Muscle layer of duodenum (tissue), 2 donors: Measurements from ENCODE around the gene SSMEM1.
A peak's percentile ranks its signal among the peaks of the same experiment; 100 is the strongest.

Source experiments
- H3K27ac ChIP-seq: one replicate; pipeline ENCODE4 v1.7.0; 2013; ENCODE audit warnings: mild to moderate bottlenecking, low read length
- H3K27me3 ChIP-seq: one replicate; pipeline ENCODE4 v1.7.0; 2013; ENCODE audit warnings: low read depth, mild to moderate bottlenecking, control low read depth, low read length
- H3K36me3 ChIP-seq, 2 donors: one replicate each; pipeline ENCODE4 v1.7.0; 2013; ENCODE audit warnings: low read length in 2 of 2, control low read depth in 1 of 2, mild to moderate bottlenecking in 1 of 2; ENCODE audit not compliant: insufficient read depth in 2 of 2, control insufficient read depth in 1 of 2
- H3K4me1 ChIP-seq, 2 donors: one replicate each; pipeline ENCODE4 v1.7.0; 2013; ENCODE audit warnings: low read length in 2 of 2, mild to moderate bottlenecking in 2 of 2, control low read depth in 1 of 2, moderate library complexity in 1 of 2; ENCODE audit not compliant: insufficient read depth in 2 of 2, control insufficient read depth in 1 of 2
- H3K4me3 ChIP-seq, 2 donors: one replicate each; pipeline ENCODE4 v1.7.0; 2013; ENCODE audit warnings: low read length in 2 of 2, low read depth in 1 of 2, mild to moderate bottlenecking in 1 of 2
- H3K9me3 ChIP-seq, 2 donors: one replicate each; pipeline ENCODE4 v1.7.0; 2013; ENCODE audit warnings: low read length in 2 of 2, control low read depth in 1 of 2, mild to moderate bottlenecking in 1 of 2; ENCODE audit not compliant: control insufficient read depth in 1 of 2
- donor health status: healthy.

The SSMEM1 gene

DNA sequence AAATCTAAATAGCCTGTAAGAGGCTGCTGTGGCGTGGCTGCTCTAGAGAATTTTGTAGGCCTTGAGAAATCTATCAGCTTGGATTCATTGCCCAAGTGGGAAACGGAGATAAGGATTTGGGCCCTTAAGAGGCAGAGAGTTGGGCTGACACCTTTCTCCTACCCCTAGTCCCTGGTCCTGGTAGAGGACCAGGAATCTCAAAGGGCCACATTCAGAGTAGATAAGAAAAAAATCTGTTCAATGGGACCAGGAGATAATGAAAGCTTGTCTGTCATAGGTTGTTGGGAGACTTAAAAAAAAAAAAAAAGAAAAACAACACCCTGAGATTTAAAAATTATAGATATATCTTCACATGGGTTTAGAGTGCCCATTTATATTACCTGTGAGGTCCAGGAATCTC is 20.3 kb upstream of the SSMEM1 start:
- no peak overlapping the region for H3K4me3 ChIP-seq
- H3K9me3 ChIP-seq = no peaks in the 10 kb centered on the region
- H3K27ac ChIP-seq = no peak overlapping the region
- no peaks in the 10 kb centered on the region for H3K4me1 ChIP-seq
- H3K36me3 ChIP-seq = peaks cover 33 to 38% of the 10 kb centered on the region in 2 donors
- H3K27me3 ChIP-seq = no peaks in the 10 kb centered on the region

DNA sequence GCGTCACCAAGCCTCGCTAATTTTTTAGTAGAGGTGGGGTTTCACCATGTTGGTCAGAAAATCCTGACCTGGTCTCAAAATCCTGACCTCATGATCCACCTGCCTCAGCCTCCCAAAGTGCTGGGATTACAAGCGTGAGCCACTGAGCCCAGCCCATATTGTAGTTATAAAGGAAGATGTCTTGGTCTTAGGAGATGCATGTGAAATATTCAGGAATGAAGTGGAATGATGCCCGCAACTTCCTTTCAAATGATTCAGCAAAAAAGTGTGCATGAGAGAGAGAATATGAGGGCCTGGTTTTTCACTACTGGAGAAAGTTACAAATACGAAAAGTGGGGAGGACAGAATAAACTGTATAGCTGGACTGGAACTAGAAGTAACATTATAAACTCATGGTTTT is 18.3 kb upstream of the SSMEM1 start:
- peaks cover 31 to 46% of the 10 kb centered on the region in 2 donors for H3K36me3 ChIP-seq
- no peaks in the 10 kb centered on the region for H3K9me3 ChIP-seq
- H3K4me1 ChIP-seq = no peaks in the 10 kb centered on the region
- no peaks in the 10 kb centered on the region for H3K27me3 ChIP-seq
- no peak overlapping the region for H3K27ac ChIP-seq
- H3K4me3 ChIP-seq = no peak overlapping the region

GRCh38 chr7:130191791-130192190 is 15.9 kb upstream of the SSMEM1 start:
- H3K27ac ChIP-seq = no peak overlapping the region
- no peaks in the 10 kb centered on the region for H3K27me3 ChIP-seq
- H3K9me3 ChIP-seq = no peaks in the 10 kb centered on the region
- H3K4me1 ChIP-seq = no peaks in the 10 kb centered on the region
- peaks cover 25 to 49% of the 10 kb centered on the region in 2 donors for H3K36me3 ChIP-seq
- H3K4me3 ChIP-seq = no peak overlapping the region

- no peaks in the 10 kb centered on the region for H3K4me1 ChIP-seq
- peaks cover 15 to 50% of the 10 kb centered on the region in 2 donors for H3K36me3 ChIP-seq
- no peak overlapping the region for H3K27ac ChIP-seq
- no peaks in the 10 kb centered on the region for H3K27me3 ChIP-seq
- no peak overlapping the region for H3K4me3 ChIP-seq
- H3K9me3 ChIP-seq = no peaks in the 10 kb centered on the region
Measured at GRCh38 chr7:130195396-130195795, 12.3 kb upstream of the SSMEM1 start.

- Histone ChIP-seq H3K36me3 (peaks cover 19 to 50% of the 10 kb centered on the region in 2 donors), H3K27ac (no peak overlapping the region), H3K27me3 (no peaks in the 10 kb centered on the region)
Measured at GRCh38 chr7:130196476-130196875, 11.2 kb upstream of the SSMEM1 start.

DNA sequence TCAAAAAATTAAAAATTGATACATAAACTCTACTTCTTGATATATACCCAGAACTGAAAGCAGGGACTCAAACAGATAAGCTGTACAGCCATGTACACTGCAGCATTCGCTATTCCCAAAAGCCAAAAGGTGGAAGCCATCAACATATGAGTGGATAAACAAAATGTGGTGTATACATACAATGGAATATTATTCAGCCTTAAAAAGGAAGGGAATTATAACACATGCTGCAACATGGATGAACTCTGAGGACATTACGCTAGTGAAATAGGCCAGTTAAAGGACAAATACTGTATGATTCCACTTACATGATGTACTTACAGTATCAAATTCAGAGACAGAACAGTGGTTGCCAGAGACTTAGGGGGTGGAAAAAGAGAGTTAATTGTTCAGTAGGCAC is 10.6 kb upstream of the SSMEM1 start:
- no peak overlapping the region for H3K27ac ChIP-seq
- H3K27me3 ChIP-seq = no peaks in the 10 kb centered on the region
- H3K36me3 ChIP-seq = peaks cover 22 to 48% of the 10 kb centered on the region in 2 donors
- H3K9me3 ChIP-seq = no peaks in the 10 kb centered on the region
- H3K4me1 ChIP-seq = no peaks in the 10 kb centered on the region
- no peak overlapping the region for H3K4me3 ChIP-seq

More at GRCh38 chr7:130196476-130196875, 11.2 kb upstream of the SSMEM1 start:
- Histone ChIP-seq H3K4me1 (no peaks in the 10 kb centered on the region), H3K4me3 (no peak overlapping the region), H3K9me3 (no peaks in the 10 kb centered on the region)

- H3K4me3 ChIP-seq = no peak overlapping the region
- no peaks in the 10 kb centered on the region for H3K4me1 ChIP-seq
- no peaks in the 10 kb centered on the region for H3K9me3 ChIP-seq
- H3K36me3 ChIP-seq = peaks cover 15 to 30% of the 10 kb centered on the region in 2 donors
- no peak overlapping the region for H3K27ac ChIP-seq
- H3K27me3 ChIP-seq = no peaks in the 10 kb centered on the region
Measured at GRCh38 chr7:130201796-130202195, 5.9 kb upstream of the SSMEM1 start.

DNA sequence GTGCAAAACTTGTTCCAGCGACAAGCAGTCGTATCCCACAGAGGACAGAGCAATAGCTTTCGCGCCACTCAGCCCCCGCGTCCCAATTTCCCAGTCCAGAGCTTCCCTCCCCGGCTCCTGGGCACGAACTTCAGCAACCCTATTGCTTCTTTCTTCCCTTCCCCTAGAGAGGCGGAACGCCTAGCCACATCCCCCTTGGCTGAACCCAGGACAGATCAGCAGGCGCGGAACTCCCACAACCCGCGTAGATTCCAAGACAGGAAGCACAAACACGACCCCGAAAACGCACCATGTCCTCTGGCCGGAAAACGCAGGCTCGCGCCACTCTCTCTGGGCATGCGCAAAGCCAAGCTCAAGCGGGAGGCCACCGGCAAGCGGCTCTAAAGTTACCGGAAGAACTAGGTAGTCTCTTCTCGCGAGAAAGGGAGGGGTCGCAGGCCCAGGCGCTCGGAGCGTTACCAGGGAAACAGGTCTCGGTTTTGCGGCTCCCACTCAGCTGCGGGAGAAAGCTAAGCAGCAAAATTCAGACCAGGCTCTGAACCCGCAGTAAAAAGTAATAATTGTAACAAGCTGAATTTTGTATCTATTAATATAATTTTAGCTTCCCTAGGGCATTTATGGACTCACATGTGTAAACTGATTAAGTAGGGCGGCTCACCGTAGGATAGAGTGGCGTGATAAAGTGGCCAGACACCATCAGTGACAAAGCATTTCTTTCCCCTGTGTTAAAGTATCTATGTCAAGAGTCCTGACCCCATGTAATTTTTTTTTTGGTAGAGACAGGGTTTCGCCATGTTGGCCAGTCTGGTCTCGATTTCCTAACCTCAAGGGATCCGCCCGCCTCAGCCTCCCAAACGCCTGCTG is 2.3 kb upstream of the SSMEM1 start, which contains the start of gene TMEM209:
TSS of gene TMEM209 (minus strand) at position 323 of the 864 bp plus-strand sequence. CDS start at position 292, 31 bp downstream.
- Histone ChIP-seq H3K27me3 (no peaks in the 10 kb centered on the region), H3K9me3 (no peaks in the 10 kb centered on the region), H3K27ac (peak within 1 kb of the TSS; percentile 97), H3K4me3 (peak within 1 kb of the TSS; percentile 84 to 97), H3K36me3 (peaks cover 15 to 19% of the 10 kb centered on the region in 2 donors), H3K4me1 (no peaks in the 10 kb centered on the region)

DNA sequence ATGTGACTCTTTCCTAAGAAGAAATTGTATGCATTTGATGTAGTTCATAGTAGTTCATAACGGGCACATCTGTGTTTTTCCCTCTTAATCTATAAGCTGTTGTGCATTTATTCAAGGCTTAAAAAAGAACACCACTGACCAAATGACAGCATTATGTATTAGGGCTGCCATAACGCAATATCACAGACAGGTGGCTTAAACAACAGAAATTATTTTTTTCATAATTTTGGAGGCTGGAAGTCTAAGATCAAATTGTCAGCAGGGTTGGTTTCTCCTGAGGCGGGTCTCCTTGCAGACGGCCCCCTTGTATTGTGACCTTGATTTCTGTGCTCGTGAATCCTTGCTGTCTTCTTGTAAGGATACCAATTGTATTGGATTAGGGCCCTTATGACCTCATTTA is 627 bp upstream of the SSMEM1 start:
- H3K4me1 ChIP-seq = no peaks in the 10 kb centered on the region
- H3K27me3 ChIP-seq = no peaks in the 10 kb centered on the region
- no peak overlapping the region for H3K27ac ChIP-seq
- H3K9me3 ChIP-seq = no peaks in the 10 kb centered on the region
- H3K36me3 ChIP-seq = peaks cover 6 to 14% of the 10 kb centered on the region in 2 donors
- H3K4me3 ChIP-seq = no peak overlapping the region

- no peaks in the 10 kb centered on the region for H3K4me1 ChIP-seq
- H3K4me3 ChIP-seq = no peak overlapping the region
- H3K9me3 ChIP-seq = no peaks in the 10 kb centered on the region
- no peak overlapping the region for H3K27ac ChIP-seq
- H3K27me3 ChIP-seq = no peaks in the 10 kb centered on the region
- peaks cover 0 to 1% of the 10 kb centered on the region in 2 donors for H3K36me3 ChIP-seq
Measured at GRCh38 chr7:130208516-130208915, 856 bp downstream of the SSMEM1 start.

DNA sequence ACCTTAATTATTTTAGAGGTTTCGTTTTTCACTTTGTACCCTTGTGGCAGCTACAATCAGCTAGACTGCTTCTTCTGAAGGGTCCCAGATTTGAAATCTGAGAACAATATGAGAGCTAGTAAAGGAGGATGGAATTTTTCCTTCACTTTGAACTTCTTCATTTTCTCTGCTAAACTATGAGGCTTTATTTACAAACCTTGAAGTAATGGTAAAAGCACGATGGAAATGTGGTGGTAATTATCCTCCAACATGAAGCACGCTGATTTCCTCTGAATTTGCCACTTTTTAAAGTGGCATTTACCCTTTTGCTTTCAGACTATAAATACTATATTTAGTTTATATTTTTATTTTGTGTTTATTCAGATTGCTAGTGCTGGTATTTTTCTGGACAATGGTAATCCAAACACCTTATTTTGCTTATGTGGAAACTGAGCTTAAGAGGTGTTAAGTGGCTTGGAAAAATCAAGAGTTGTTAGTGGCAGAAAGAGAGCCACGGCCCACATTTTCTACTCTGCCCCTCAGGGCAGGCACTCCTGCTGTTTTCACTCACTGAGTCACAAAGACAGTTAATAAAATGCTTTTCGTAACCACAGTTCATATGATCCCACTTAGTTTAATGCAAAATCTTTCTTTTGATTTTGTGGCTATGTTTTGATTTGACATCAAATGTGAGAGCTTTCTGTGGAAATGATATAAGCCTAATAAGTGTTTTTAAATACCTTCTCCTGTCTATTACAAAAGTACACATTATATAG is 2.7 kb downstream of the SSMEM1 start:
- Histone ChIP-seq H3K36me3 (no peaks in the 10 kb centered on the region), H3K27me3 (no peaks in the 10 kb centered on the region), H3K4me1 (no peaks in the 10 kb centered on the region), H3K27ac (no peak overlapping the region), H3K9me3 (no peaks in the 10 kb centered on the region), H3K4me3 (no peak overlapping the region)
